Ramos (cell line): ENCODE data around the gene DNHD1.

ENCODE experiments used
- in situ Hi-C: fragments of 300-500 bp; cut with MboI; formaldehyde crosslinking; loops from one replicate; pipeline ENCODE4 v1.14.3; 2022; ENCODE audit warnings: low sequenced_read_pairs; ENCODE audit not compliant: unreplicated experiment

Gene DNHD1

GRCh38 chr11:6557761-6558674 lies 60.9 kb downstream of the DNHD1 start:
- in situ Hi-C loops = no loop called here

- in situ Hi-C loops = no loop called here
Measured at GRCh38 chr11:6559369-6559768, 62.3 kb downstream of the DNHD1 start.

- in situ Hi-C loops = no loop called here
Measured at GRCh38 chr11:6561288-6561687, 64.2 kb downstream of the DNHD1 start.

- in situ Hi-C loops = no loop called here
Measured at GRCh38 chr11:6563121-6563619, 66.1 kb downstream of the DNHD1 start.

GRCh38 chr11:6563667-6564066 lies 66.6 kb downstream of the DNHD1 start:
- in situ Hi-C loops = no loop called here

- in situ Hi-C loops = no loop called here
Measured at GRCh38 chr11:6565325-6565724, 68.2 kb downstream of the DNHD1 start.

- in situ Hi-C loops = no loop called here
Measured at GRCh38 chr11:6565988-6566703, 69.1 kb downstream of the DNHD1 start.

GRCh38 chr11:6566704-6567370 lies 69.8 kb downstream of the DNHD1 start:
- in situ Hi-C loops = no loop called here

- in situ Hi-C loops = no loop called here
Measured at GRCh38 chr11:6567371-6567745, 70.3 kb downstream of the DNHD1 start.

- in situ Hi-C loops = no loop called here
Measured at GRCh38 chr11:6568191-6568918, 71.3 kb downstream of the DNHD1 start.

- in situ Hi-C loops = no loop called here
Measured at GRCh38 chr11:6569706-6570105, 72.6 kb downstream of the DNHD1 start.

- in situ Hi-C loops = no loop called here
Measured at GRCh38 chr11:6570691-6571427, 73.8 kb downstream of the DNHD1 start.

- in situ Hi-C loops = no loop called here
Measured at GRCh38 chr11:6571434-6572008, 74.4 kb downstream of the DNHD1 start.

GRCh38 chr11:6572215-6572614 lies 75.1 kb downstream of the DNHD1 start:
- in situ Hi-C loops = no loop called here

GRCh38 chr11:6574816-6575715 lies 78.0 kb downstream of the DNHD1 start:
- in situ Hi-C loops = no loop called here

GRCh38 chr11:6576471-6577373 lies 79.6 kb downstream of the DNHD1 start:
- in situ Hi-C loops = no loop called here

- in situ Hi-C loops = no loop called here
Measured at GRCh38 chr11:6578134-6578533, 81.1 kb downstream of the DNHD1 start.
